IMR-90 (cell line): Measurements from ENCODE around the gene GCSH.

Source experiments
- CEBPB ChIP-seq: IDR thresholded peaks from 2 replicates; pipeline ENCODE4 v1.6.1; 2012; ENCODE audit warnings: low read depth, low read length, improper control_type of control experiment
- CHD1 ChIP-seq: IDR thresholded peaks from 2 replicates; pipeline ENCODE4 v1.6.1; 2012; ENCODE audit warnings: low read depth, low read length, improper control_type of control experiment
- MAZ ChIP-seq: IDR thresholded peaks from 2 replicates; pipeline ENCODE4 v1.6.1; 2012; ENCODE audit warnings: low read depth, mild to moderate bottlenecking, low read length, improper control_type of control experiment, moderate library complexity, borderline replicate concordance
- NFE2L2 ChIP-seq: fragments of 150-350 bp; IDR thresholded peaks from 2 replicates; pipeline ENCODE4 v1.6.1; 2016; ENCODE audit warnings: low read depth, mild to moderate bottlenecking, low read length
- POLR2A ChIP-seq: IDR thresholded peaks from 2 replicates; pipeline ENCODE4 v1.6.1; 2012; ENCODE audit warnings: mild to moderate bottlenecking, low read depth, low read length
- RAD21 ChIP-seq: IDR thresholded peaks from 2 replicates; pipeline ENCODE4 v1.6.1; 2012; ENCODE audit warnings: low read length, improper control_type of control experiment
- RCOR1 ChIP-seq: IDR thresholded peaks from 2 replicates; pipeline ENCODE4 v1.6.1; 2012; ENCODE audit warnings: mild to moderate bottlenecking, low read length, improper control_type of control experiment; ENCODE audit not compliant: insufficient replicate concordance
- RFX5 ChIP-seq: IDR thresholded peaks from 2 replicates; pipeline ENCODE4 v1.8.0; 2012; ENCODE audit warnings: low read depth, mild to moderate bottlenecking, low read length, moderate library complexity
- SMC3 ChIP-seq: fragments of 150-350 bp; IDR thresholded peaks from 2 replicates; pipeline ENCODE4 v1.6.1; 2016; ENCODE audit warnings: low read depth, mild to moderate bottlenecking, antibody characterized with exemption, low read length, moderate library complexity
- TF ChIP-seq, protein P1 (sequence below): conservative IDR thresholded peaks from 2 replicates; pipeline ENCODE4 v1.5.1; 2012; ENCODE audit warnings: mild to moderate bottlenecking, low read depth, low read length, improper control_type of control experiment
- TF ChIP-seq, protein P2 (sequence below): fragments of 150-350 bp; IDR thresholded peaks from 2 replicates; pipeline ENCODE4 v1.6.1; 2016; ENCODE audit warnings: low read depth, mild to moderate bottlenecking, low read length, moderate library complexity, borderline replicate concordance
- TF ChIP-seq, protein P3 (sequence below): fragments of 150-350 bp; IDR thresholded peaks from 2 replicates; pipeline ENCODE4 v1.6.1; 2017; ENCODE audit warnings: mild to moderate bottlenecking, antibody characterized with exemption, low read length, low read depth

DNA sequence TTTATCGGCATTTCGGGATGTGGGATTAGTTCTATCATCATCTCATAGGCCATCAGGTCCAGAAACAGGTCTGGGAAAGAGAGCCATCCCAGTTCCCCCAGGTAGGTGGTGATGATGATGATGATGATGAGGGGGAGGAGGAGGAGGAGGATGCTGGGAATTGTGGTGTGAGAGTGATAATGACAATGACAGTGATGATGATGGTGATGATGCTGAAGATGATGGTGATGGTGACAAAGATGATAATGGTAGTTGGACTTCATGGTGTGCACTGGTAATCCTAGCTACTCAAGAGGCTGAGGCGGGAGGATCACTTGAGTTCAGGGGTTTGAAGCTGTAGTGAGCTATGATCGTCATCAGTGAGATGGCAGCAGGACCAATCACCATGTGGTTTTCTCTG is 16.3 kb upstream of the GCSH start:
- TF ChIP-seq, protein P1, sequence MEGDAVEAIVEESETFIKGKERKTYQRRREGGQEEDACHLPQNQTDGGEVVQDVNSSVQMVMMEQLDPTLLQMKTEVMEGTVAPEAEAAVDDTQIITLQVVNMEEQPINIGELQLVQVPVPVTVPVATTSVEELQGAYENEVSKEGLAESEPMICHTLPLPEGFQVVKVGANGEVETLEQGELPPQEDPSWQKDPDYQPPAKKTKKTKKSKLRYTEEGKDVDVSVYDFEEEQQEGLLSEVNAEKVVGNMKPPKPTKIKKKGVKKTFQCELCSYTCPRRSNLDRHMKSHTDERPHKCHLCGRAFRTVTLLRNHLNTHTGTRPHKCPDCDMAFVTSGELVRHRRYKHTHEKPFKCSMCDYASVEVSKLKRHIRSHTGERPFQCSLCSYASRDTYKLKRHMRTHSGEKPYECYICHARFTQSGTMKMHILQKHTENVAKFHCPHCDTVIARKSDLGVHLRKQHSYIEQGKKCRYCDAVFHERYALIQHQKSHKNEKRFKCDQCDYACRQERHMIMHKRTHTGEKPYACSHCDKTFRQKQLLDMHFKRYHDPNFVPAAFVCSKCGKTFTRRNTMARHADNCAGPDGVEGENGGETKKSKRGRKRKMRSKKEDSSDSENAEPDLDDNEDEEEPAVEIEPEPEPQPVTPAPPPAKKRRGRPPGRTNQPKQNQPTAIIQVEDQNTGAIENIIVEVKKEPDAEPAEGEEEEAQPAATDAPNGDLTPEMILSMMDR: no peak
- no peak for TF ChIP-seq RCOR1
- no peak for TF ChIP-seq MAZ
- no peak for TF ChIP-seq POLR2A
- TF ChIP-seq, protein P2, sequence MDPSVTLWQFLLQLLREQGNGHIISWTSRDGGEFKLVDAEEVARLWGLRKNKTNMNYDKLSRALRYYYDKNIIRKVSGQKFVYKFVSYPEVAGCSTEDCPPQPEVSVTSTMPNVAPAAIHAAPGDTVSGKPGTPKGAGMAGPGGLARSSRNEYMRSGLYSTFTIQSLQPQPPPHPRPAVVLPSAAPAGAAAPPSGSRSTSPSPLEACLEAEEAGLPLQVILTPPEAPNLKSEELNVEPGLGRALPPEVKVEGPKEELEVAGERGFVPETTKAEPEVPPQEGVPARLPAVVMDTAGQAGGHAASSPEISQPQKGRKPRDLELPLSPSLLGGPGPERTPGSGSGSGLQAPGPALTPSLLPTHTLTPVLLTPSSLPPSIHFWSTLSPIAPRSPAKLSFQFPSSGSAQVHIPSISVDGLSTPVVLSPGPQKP: no peak
- TF ChIP-seq, protein P3, sequence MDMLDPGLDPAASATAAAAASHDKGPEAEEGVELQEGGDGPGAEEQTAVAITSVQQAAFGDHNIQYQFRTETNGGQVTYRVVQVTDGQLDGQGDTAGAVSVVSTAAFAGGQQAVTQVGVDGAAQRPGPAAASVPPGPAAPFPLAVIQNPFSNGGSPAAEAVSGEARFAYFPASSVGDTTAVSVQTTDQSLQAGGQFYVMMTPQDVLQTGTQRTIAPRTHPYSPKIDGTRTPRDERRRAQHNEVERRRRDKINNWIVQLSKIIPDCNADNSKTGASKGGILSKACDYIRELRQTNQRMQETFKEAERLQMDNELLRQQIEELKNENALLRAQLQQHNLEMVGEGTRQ: no peak
- TF ChIP-seq CEBPB: no peak
- no peak for TF ChIP-seq RAD21
- no peak for TF ChIP-seq CHD1
- TF ChIP-seq SMC3: no peak
- no peak for TF ChIP-seq NFE2L2
- TF ChIP-seq RFX5: no peak
